Measurements from ENCODE around the gene FKBP4.
"Not testable (repeated sequence)": the region's sequence is repeated elsewhere in the genome, so short reads cannot be mapped to it uniquely, and the experiment has no call there.

Gene FKBP4, protein sequence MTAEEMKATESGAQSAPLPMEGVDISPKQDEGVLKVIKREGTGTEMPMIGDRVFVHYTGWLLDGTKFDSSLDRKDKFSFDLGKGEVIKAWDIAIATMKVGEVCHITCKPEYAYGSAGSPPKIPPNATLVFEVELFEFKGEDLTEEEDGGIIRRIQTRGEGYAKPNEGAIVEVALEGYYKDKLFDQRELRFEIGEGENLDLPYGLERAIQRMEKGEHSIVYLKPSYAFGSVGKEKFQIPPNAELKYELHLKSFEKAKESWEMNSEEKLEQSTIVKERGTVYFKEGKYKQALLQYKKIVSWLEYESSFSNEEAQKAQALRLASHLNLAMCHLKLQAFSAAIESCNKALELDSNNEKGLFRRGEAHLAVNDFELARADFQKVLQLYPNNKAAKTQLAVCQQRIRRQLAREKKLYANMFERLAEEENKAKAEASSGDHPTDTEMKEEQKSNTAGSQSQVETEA

DNA sequence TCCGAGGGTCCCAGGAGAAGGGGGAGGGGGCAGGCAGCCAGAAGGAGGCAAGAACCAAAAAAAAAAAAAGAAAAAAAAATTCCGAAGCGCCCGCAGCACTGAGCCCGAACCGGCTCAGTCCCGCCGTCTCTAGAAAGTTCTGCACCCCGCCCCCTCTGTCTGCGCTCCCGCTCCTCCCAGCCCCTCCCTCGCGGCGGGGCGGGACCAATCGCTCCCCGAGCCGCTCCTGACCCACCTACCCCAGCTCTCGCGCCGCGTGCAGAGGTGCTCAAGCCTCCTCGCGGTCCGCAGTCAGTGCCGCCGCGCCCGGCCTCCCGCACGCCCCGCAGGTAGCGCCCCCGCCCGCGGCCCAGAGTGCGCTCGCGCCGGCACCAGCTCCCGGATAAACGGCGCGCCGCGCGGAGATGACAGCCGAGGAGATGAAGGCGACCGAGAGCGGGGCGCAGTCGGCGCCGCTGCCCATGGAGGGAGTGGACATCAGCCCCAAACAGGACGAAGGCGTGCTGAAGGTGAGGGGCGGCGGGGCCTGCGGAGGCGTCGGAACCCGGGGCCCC, at the start of gene FKBP4:
FKBP4 (plus strand) TSS at position 235 of the 554 bp plus-strand sequence; CDS start at position 405, 170 bp downstream.
- peak; percentile 93 for DNase-seq (ENCODE audit: low spot score)

GRCh38 chr12:2745655-2746054, 49.1 kb upstream of the FKBP4 start:
- no peak for DNase-seq (ENCODE audit: low spot score)

DNA sequence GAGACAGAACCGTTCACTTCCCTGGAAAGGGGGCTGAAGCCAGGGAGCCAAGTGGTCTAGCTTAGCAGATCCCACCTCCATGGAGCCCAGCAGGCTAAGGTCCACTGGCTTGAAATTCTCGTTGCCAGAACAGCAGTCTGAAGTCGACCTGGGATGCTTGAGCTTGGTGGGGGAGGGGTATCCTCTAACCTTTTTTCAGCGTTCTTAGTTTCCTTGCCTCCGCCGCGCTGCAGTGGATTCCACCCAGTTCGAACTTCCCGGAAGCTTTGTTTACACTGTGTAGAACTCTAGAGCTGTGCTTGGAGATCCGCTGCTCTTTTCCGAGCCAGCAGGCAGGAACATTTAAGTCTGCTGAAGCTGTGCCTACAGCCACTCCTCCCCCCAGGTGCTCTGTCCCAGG, 45.2 kb upstream of the FKBP4 start:
- no peak for DNase-seq (ENCODE audit: low spot score)

DNA sequence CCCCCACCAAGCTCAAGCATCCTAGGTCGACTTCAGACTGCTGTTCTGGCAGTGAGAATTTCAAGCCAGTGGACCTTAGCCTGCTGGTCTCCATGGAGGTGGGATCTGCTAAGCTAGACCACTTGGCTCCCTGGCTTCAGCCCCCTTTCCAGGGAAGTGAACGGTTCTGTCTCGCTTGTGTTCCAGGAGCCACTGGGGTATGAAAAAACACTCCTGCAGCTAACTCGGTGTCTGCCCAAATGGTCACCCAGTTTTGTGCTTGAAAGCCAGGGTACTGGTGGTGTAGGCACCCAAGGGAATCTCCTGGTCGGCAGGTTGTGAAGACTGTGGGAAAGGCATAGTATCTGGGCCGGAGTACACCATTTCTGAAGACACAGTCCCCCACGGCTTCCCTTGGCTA, 44.6 kb upstream of the FKBP4 start:
- DNase-seq (ENCODE audit: low spot score), result no peak

GRCh38 chr12:2751230-2751629, 43.5 kb upstream of the FKBP4 start:
- no peak for DNase-seq (ENCODE audit: low spot score)

- no peak for DNase-seq (ENCODE audit: low spot score)
These were observed 43.1 kb upstream of the FKBP4 start for GRCh38 chr12:2751686-2752085.

- peak; percentile 67 for DNase-seq (ENCODE audit: low spot score)
These were observed 41.9 kb upstream of the FKBP4 start for GRCh38 chr12:2752676-2753371.

DNA sequence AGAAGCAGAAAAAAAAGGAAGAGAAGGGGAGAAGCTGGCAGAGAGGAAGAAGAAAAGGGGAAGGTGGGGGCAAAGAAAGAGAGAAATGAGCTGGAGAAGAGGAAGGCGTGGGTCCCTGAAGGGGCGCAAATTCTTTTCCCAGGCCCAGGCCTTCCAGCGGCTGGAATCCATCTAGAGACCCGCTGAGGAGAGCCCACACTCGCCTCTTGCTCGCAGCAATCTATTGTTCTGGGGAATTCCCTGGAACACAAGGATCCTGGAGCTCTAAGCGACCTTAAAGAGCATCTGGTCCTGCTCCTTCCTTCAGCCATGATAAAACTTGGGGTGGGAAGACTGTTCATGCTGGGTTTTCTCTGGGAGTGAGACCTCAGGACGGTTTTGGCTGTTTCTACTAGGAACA, 41.2 kb upstream of the FKBP4 start:
- DNase-seq (ENCODE audit: low spot score), result no peak

- DNase-seq (ENCODE audit: low spot score), result no peak
These were observed 40.6 kb upstream of the FKBP4 start for GRCh38 chr12:2754208-2754607.

GRCh38 chr12:2756756-2757155, 38.0 kb upstream of the FKBP4 start:
- DNase-seq (ENCODE audit: low spot score), result no peak

- DNase-seq (ENCODE audit: low spot score), result no peak
These were observed 35.0 kb upstream of the FKBP4 start for GRCh38 chr12:2759733-2760132.

DNA sequence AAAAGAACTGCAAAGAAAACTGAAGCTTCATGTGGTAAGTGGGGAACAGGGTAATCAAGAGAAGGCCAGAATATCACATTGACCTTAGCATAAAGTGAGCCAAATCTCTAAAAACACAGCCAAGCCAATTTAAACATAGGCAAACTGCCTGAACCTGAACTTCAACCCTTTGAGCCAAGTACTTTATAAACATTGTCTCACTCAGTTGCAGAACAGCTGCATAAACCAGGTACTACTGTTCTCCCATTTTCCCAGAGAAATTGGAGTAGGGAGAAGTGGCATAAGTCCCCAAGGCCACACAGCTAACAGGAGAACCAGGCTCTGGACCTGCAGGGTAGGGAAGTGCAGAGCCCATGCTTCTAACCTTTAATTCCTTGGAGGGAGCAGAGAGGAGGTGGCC, 30.4 kb upstream of the FKBP4 start:
- DNase-seq (ENCODE audit: low spot score), result no peak

- no peak for DNase-seq (ENCODE audit: low spot score)
These were observed 29.7 kb upstream of the FKBP4 start for GRCh38 chr12:2765052-2765451.

GRCh38 chr12:2765608-2766007, 29.2 kb upstream of the FKBP4 start:
- DNase-seq (ENCODE audit: low spot score), result no peak

DNA sequence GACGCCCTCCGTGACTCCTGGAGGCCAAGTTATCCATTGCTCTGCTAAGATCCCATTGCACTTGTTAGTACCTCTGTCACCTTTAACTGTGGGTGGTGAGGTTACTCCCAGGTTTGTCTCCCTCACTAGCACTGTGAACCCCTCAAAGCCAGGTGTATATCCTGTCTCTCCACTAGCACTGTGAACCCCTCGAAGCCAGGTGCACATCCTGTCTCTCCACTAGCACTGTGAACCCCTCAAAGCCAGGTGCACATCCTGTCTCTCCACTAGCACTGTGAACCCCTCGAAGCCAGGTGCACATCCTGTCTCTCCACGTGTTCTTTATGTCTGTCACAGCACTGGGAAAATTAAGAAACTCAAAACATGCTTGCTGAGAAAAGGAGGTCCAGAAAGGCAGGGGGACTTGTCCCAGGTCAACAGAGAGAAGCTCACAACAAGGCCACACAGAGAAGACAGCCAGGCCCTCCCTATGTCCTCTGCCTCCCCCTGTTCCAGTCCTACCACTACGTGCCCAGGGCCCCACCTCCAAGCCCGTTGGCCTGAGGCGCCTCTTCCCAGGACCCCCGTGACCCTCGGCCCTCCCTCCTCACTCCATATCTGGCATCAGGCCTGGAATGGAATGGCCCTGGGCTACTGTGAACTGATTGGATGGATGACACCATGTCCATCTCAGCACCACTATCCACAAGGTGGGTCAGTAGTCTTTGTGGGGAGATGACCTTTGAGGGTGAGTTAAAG, 26.4 kb upstream of the FKBP4 start:
- DNase-seq (ENCODE audit: low spot score), result no peak

GRCh38 chr12:2769866-2770533, 24.8 kb upstream of the FKBP4 start:
- DNase-seq (ENCODE audit: low spot score), result no peak

DNA sequence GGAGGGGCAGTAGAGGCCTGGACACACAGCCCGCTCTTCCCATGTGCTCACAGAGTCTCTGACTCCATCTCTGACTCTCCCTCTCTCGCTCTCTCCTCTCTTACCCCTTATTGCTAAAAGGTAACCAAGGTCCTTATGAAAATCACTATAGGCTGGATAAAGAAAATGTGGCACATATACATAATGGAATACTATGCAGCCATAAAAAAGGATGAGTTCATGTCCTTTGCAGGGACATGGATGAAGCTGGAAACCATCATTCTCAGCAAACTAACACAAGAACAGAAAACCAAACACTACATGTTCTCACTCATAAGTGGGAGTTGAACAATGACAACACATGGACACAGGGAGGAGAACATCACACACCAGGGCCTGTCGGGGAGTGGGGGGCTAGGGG, 24.2 kb upstream of the FKBP4 start:
- not testable (repeated sequence) for DNase-seq (ENCODE audit: low spot score)

DNA sequence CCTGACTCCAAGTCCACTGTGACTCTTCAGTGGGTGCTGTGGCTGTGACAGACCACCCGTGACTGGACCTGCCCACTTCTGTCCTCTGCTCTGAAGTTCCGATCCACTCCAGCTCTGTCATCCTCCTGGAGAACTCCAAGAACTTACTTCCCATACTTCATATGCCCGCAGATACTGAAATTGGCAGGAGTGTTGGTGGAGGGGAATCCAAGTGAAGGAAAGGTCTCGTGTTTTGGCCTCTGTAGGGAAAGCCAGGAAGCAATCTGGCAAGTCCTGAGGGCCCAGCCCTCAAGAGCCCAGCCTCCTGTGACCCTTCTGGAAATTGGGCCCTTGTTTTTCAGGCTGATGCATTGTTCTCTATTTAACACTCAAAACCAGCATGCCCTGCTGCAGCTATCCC, 22.4 kb upstream of the FKBP4 start:
- no peak for DNase-seq (ENCODE audit: low spot score)

GRCh38 chr12:2773199-2773875, 21.4 kb upstream of the FKBP4 start:
- no peak for DNase-seq (ENCODE audit: low spot score)

- no peak for DNase-seq (ENCODE audit: low spot score)
These were observed 19.3 kb upstream of the FKBP4 start for GRCh38 chr12:2775431-2775830.

GRCh38 chr12:2776129-2776806, 18.5 kb upstream of the FKBP4 start:
- DNase-seq (ENCODE audit: low spot score), result no peak
